Neural progenitor cell (in vitro differentiated cells): Measurements from ENCODE around the gene DSEL. TPM values are rescaled to one million over a fixed set of nuclear protein-coding genes. Genes with fewer than 3 reads are reported as not detected.

Experiments
- DNase-seq: peaks from one replicate; pipeline ENCODE4 v3.0.0-alpha.2; 2016; ENCODE audit warnings: low spot score
- H2AFZ ChIP-seq: fragments of 200-600 bp; sonication (generic); replicated peaks from 2 replicates; pipeline ENCODE4 v1.6.1; 2016; ENCODE audit warnings: antibody characterized with exemption
- H3F3A ChIP-seq: fragments of 200-600 bp; sonication (generic); 2 replicates; pipeline ENCODE4 v1.6.1; 2016; ENCODE audit warnings: antibody characterized with exemption, low read depth
- H3K27ac ChIP-seq: fragments of 200-600 bp; sonication (generic); 2 replicates; pipeline ENCODE4 v1.5.1; 2016; ENCODE audit warnings: mild to moderate bottlenecking
- H3K27me3 ChIP-seq: fragments of 200-600 bp; sonication (generic); 2 replicates; pipeline ENCODE4 v1.6.1; 2016; ENCODE audit warnings: mild to moderate bottlenecking, moderate library complexity
- H3K36me3 ChIP-seq: fragments of 200-600 bp; sonication (generic); 2 replicates; pipeline ENCODE4 v1.5.1; 2016
- H3K4me1 ChIP-seq: fragments of 200-600 bp; sonication (generic); 2 replicates; pipeline ENCODE4 v1.6.1; 2016; ENCODE audit warnings: mixed run types
- H3K4me2 ChIP-seq: fragments of 200-600 bp; sonication (generic); 2 replicates; pipeline ENCODE4 v1.6.1; 2016
- H3K4me3 ChIP-seq: fragments of 200-600 bp; sonication (generic); 2 replicates; pipeline ENCODE4 v1.5.1; 2016
- H3K79me2 ChIP-seq: fragments of 200-600 bp; sonication (generic); 2 replicates; pipeline ENCODE4 v1.6.1; 2016; ENCODE audit warnings: low read depth
- H3K9ac ChIP-seq: fragments of 200-600 bp; sonication (generic); 2 replicates; pipeline ENCODE4 v1.6.1; 2016
- H3K9me3 ChIP-seq: fragments of 200-600 bp; sonication (generic); 2 replicates; pipeline ENCODE4 v1.5.1; 2016; ENCODE audit warnings: low read depth
- H4K20me1 ChIP-seq: fragments of 200-600 bp; sonication (generic); 2 replicates; pipeline ENCODE4 v1.6.1; 2016; ENCODE audit warnings: low read depth
- H3K27ac Mint-ChIP-seq: 3 replicates; pipeline ENCODE4 v1.8.0; 2021; ENCODE audit warnings: mixed read lengths
- H3K27me3 Mint-ChIP-seq: 2 replicates; pipeline ENCODE4 v1.8.0; 2022; ENCODE audit warnings: low read depth, mild to moderate bottlenecking, inconsistent platforms, moderate library complexity, mixed read lengths; ENCODE audit not compliant: insufficient read depth
- H3K36me3 Mint-ChIP-seq: 3 replicates; pipeline ENCODE4 v1.8.0; 2021; ENCODE audit warnings: mixed read lengths
- H3K4me1 Mint-ChIP-seq: 3 replicates; pipeline ENCODE4 v1.8.0; 2021; ENCODE audit warnings: mixed read lengths
- H3K4me3 Mint-ChIP-seq: 3 replicates; pipeline ENCODE4 v1.8.0; 2021; ENCODE audit warnings: mild to moderate bottlenecking, moderate library complexity, mixed read lengths
- H3K9me3 Mint-ChIP-seq: 3 replicates; pipeline ENCODE4 v1.8.0; 2020; ENCODE audit warnings: mixed read lengths
- EZH2 ChIP-seq: fragments of 200-600 bp; sonication (generic); IDR thresholded peaks from 2 replicates; pipeline ENCODE4 v1.6.1; 2017; ENCODE audit warnings: antibody characterized with exemption, mild to moderate bottlenecking, moderate library complexity
- EZH2phosphoT487 ChIP-seq: fragments of 200-600 bp; sonication (generic); IDR thresholded peaks from 2 replicates; pipeline ENCODE4 v1.6.1; 2017; ENCODE audit warnings: antibody characterized with exemption
- total RNA-seq: library from RNA; depleted of rRNA; stranded (reverse); fragments of >200 nt; gene quantifications from 2 replicates; pipeline ENCODE4 v1.2.3, GENCODE V29; 2015; ENCODE audit warnings: low replicate concordance
- TF ChIP-seq, protein P1 (sequence below): fragments of 200-600 bp; sonication (generic); IDR thresholded peaks from 2 replicates; pipeline ENCODE4 v1.5.1; 2017; ENCODE audit warnings: antibody characterized with exemption, mild to moderate bottlenecking

DSEL gene
- total RNA-seq, 1 donor from 2014 or later, result 8.6 TPM

DNA sequence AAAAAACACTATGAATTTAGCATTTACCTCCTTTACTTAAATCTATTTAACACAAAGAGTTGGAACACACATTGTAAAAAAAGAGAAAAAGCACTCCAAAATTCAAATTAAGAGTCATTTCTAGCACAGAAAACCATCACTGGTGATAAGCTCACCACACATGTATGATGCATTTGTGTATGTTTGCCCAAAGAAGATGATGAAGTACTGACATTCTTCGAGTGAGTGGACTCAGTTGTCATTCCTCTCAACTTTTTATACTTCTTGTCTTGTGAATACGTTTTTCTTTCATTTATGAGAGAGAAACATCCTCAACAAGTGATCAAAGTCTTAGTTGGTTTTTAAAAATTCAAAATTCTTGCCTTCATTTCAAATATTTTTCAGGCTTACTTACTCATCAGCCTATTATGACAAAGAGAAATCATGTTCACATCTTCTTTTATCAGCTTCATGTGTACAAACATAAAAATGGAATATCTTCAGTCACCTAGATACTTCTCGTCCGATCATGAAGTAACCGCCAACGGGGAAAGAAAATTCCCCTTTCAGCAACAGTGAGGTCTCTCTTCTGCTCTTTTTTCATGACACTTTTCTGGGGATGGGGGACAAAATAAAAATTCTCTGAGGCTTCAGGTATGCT is 1.5 kb downstream of the DSEL start:
- no peak overlapping the region for H2AFZ ChIP-seq
- H3K9me3 ChIP-seq, result no peaks in the 10 kb centered on the region
- H3K36me3 ChIP-seq, result no peaks in the 10 kb centered on the region
- H3K4me3 ChIP-seq, result peak overlapping the region; percentile 64
- H3K79me2 ChIP-seq, result no peaks in the 10 kb centered on the region
- no peak overlapping the region for H3K27ac ChIP-seq
- H4K20me1 ChIP-seq, result no peaks in the 10 kb centered on the region
- peaks cover 20% of the 10 kb centered on the region for H3K9me3 Mint-ChIP-seq
- H3F3A ChIP-seq, result peaks cover 5% of the 10 kb centered on the region
- H3K4me2 ChIP-seq, result peak overlapping the region; percentile 76
- H3K27me3 Mint-ChIP-seq, result peaks cover 2% of the 10 kb centered on the region
- no peaks in the 10 kb centered on the region for H3K27me3 ChIP-seq
- H3K4me1 ChIP-seq, result peaks cover 12% of the 10 kb centered on the region
- peak overlapping the region; percentile 92 for H3K4me3 Mint-ChIP-seq
- peaks cover 20% of the 10 kb centered on the region for H3K4me1 Mint-ChIP-seq
- H3K9ac ChIP-seq, result no peak overlapping the region
- no peak overlapping the region for H3K27ac Mint-ChIP-seq
- no peak for DNase-seq
- TF ChIP-seq, protein P1, sequence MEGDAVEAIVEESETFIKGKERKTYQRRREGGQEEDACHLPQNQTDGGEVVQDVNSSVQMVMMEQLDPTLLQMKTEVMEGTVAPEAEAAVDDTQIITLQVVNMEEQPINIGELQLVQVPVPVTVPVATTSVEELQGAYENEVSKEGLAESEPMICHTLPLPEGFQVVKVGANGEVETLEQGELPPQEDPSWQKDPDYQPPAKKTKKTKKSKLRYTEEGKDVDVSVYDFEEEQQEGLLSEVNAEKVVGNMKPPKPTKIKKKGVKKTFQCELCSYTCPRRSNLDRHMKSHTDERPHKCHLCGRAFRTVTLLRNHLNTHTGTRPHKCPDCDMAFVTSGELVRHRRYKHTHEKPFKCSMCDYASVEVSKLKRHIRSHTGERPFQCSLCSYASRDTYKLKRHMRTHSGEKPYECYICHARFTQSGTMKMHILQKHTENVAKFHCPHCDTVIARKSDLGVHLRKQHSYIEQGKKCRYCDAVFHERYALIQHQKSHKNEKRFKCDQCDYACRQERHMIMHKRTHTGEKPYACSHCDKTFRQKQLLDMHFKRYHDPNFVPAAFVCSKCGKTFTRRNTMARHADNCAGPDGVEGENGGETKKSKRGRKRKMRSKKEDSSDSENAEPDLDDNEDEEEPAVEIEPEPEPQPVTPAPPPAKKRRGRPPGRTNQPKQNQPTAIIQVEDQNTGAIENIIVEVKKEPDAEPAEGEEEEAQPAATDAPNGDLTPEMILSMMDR, result no peak
- TF ChIP-seq EZH2, result no peak
- peaks cover 48% of the 10 kb centered on the region for H3K36me3 Mint-ChIP-seq

DNA sequence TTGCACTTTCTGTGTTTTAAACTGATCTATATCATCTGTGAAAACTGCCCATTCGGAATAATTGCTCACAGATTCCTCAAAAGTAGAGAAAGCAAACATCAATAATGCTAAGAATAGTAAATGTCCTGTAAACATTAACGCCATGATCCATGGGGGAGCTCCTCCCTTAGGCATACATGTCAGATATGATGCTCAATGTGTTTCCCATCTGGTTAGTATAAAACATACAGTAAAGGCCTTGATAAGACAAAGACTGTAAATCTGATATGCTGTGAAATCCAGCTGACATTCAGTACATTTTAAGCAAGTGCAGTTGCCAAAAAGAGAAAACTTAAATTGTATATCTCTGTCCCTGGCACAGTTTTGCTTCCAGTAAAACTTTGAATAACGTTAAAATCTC is 2.1 kb downstream of the DSEL start:
- peaks cover 5% of the 10 kb centered on the region for H3F3A ChIP-seq
- H2AFZ ChIP-seq, result no peak overlapping the region
- no peaks in the 10 kb centered on the region for H3K79me2 ChIP-seq
- no peak overlapping the region for H3K9ac ChIP-seq
- H3K4me3 Mint-ChIP-seq, result peak overlapping the region; percentile 92
- peaks cover 52% of the 10 kb centered on the region for H3K36me3 Mint-ChIP-seq
- H3K36me3 ChIP-seq, result no peaks in the 10 kb centered on the region
- no peak for DNase-seq
- H3K9me3 ChIP-seq, result no peaks in the 10 kb centered on the region
- H3K4me1 ChIP-seq, result peaks cover 12% of the 10 kb centered on the region
- H3K27me3 Mint-ChIP-seq, result peaks cover 2% of the 10 kb centered on the region
- H3K4me2 ChIP-seq, result no peak overlapping the region
- H3K27me3 ChIP-seq, result no peaks in the 10 kb centered on the region
- no peak overlapping the region for H3K27ac Mint-ChIP-seq
- H3K9me3 Mint-ChIP-seq, result peaks cover 24% of the 10 kb centered on the region
- no peak for TF ChIP-seq EZH2
- TF ChIP-seq EZH2phosphoT487, result no peak
- TF ChIP-seq, protein P1, result no peak
- H3K4me3 ChIP-seq, result no peak overlapping the region
- H4K20me1 ChIP-seq, result no peaks in the 10 kb centered on the region
- peaks cover 20% of the 10 kb centered on the region for H3K4me1 Mint-ChIP-seq
- H3K27ac ChIP-seq, result no peak overlapping the region

GRCh38 chr18:67513280-67513679 is 3.2 kb downstream of the DSEL start:
- no peaks in the 10 kb centered on the region for H3K36me3 ChIP-seq
- no peak overlapping the region for H2AFZ ChIP-seq
- no peak for TF ChIP-seq EZH2
- TF ChIP-seq, protein P1, result peak; percentile 28
- no peak overlapping the region for H3K27ac ChIP-seq
- DNase-seq, result peak; percentile 11
- peaks cover 60% of the 10 kb centered on the region for H3K36me3 Mint-ChIP-seq
- H3K9ac ChIP-seq, result no peak overlapping the region
- no peaks in the 10 kb centered on the region for H3K27me3 ChIP-seq
- no peaks in the 10 kb centered on the region for H3K27me3 Mint-ChIP-seq
- H3K9me3 ChIP-seq, result no peaks in the 10 kb centered on the region
- no peak overlapping the region for H3K4me3 ChIP-seq
- H3K79me2 ChIP-seq, result no peaks in the 10 kb centered on the region
- H3K27ac Mint-ChIP-seq, result no peak overlapping the region
- peaks cover 17% of the 10 kb centered on the region for H3K4me1 Mint-ChIP-seq
- H3K4me3 Mint-ChIP-seq, result no peak overlapping the region
- H3K4me1 ChIP-seq, result peaks cover 12% of the 10 kb centered on the region
- no peaks in the 10 kb centered on the region for H4K20me1 ChIP-seq
- no peak overlapping the region for H3K4me2 ChIP-seq
- H3F3A ChIP-seq, result peaks cover 5% of the 10 kb centered on the region
- H3K9me3 Mint-ChIP-seq, result peaks cover 32% of the 10 kb centered on the region
